Thoracic aorta endothelial cell (primary cell): ENCODE results near the gene CBY2. TPM values are rescaled to one million over a fixed set of nuclear protein-coding genes. Genes with fewer than 3 reads are reported as not detected.

Source experiments
- small RNA-seq: library from RNA; depleted of rRNA; stranded (forward); fragments of <200 nt; gene quantifications from one replicate; pipeline ENCODE3, GENCODE V24; 2012
- total RNA-seq: library from RNA; depleted of rRNA; stranded (reverse); fragments of >200 nt; gene quantifications from 2 replicates; pipeline ENCODE4 v1.2.3, GENCODE V29; 2012

CBY2 gene
- total RNA-seq = not detected in 2 replicates

DNA sequence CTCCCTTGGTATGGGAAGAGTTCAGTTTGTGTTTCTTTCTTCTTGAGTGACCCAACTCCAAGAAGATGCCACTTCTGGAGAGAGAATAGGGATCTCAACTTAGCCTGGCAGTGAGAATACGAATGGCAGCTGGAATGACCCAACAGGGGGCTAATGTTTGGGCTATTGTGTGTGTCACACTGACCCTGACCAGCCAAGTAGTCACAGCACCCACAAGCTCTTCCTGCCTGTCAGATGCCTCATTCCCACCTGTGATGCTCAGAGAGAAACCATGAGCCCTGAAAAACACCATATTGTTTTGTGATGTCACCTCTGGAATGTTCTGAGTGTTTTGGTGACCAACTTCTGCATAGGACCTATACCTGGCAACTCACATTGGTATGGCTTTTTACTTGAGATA, at the start of gene CBY2:
Gene CBY2 (plus strand): TSS at position 233 of the 400 bp plus-strand sequence. CDS start 71 bp downstream, at position 304.

Small RNA genes lying within 50 kb of the gene (small RNA-seq; reads per million reads assigned to genes)
- gene RF00017 = not detected

Other genes with a start within 250 kb of the CBY2 start
- 35.5 and 37.6 TPM in 2 replicates for gene COG3, start 237.4 kb upstream of the CBY2 start, total RNA-seq
- not detected in 2 replicates for gene ERICH6B, start 86.6 kb upstream of the CBY2 start, total RNA-seq
- gene SIAH3, start 149.4 kb downstream of the CBY2 start, total RNA-seq = not detected in 2 replicates